ENCODE results near the gene FAM118A. TPM values are rescaled to one million over a fixed set of nuclear protein-coding genes. Genes with fewer than 3 reads are reported as not detected.

The FAM118A gene
- total and polyA plus RNA-seq, 2 experiments from 2014 or later: 11.9 to 20.3 TPM

DNA sequence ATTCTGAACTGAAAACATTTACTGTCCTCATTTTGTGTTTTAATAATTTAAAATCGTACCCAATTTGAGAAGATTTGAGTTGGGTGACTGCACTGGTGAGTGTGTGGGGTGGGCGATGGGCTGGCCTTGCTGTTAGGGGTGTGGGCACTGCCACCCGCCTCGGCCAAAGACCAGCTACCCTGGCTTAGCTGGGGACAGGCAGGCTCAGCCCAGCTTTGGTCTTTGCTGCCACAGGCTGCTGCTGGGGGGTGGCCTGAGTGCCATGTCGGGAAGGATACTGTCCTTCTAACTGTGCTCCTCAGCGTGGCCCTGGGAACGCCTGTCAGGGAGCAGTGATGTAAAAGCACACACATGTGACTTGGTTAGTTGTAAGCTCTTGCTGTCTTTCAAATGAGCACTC, 22.3 kb downstream of the FAM118A start (continued):
- no peak for TF ChIP-seq JUNB (IDR thresholded peaks at IDR 0.05; ENCODE audit: unreplicated experiment)

DNA sequence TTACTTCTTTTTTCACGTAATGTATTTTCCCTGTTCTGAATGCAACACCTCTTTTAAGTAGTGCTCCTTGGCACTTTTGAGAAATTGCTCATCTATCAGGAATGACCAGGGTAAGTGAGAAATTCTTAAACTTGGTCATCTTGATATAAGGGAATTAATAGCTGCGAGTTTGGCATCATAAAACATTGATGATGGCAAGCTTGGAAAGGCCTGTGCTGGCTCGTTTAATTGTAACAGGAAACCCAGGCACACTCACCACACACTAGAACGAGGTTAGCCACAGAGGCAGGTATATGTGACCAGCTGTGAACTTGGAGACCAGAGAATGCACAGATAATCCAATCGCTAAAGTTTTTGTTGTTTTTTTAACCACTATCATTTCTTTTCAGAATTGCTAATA, 24.3 kb downstream of the FAM118A start:
- no peak for ATAC-seq
- Mint-ChIP-seq H3K27ac (no peak overlapping the region), H3K27me3 (ENCODE audit: insufficient read depth, low read depth, poor library complexity) (peaks cover 3% of the 10 kb centered on the region), H3K36me3 (ENCODE audit: low read depth) (peaks cover 26% of the 10 kb centered on the region), H3K4me1 (no peaks in the 10 kb centered on the region), H3K9me3 (no peaks in the 10 kb centered on the region), H3K4me3 (no peak overlapping the region)
- Histone ChIP-seq H3K4me3 (no peak overlapping the region), H3F3A (replicated peaks; ENCODE audit: low read depth) (no peaks in the 10 kb centered on the region), H3K9me2 (ENCODE audit: insufficient read depth) (no peaks in the 10 kb centered on the region), H3K4me1 (ENCODE audit: insufficient read depth) (no peaks in the 10 kb centered on the region), H3K79me2 (replicated peaks; ENCODE audit: insufficient read depth) (no peaks in the 10 kb centered on the region), H4K20me1 (replicated peaks; ENCODE audit: insufficient read depth) (peaks cover 3% of the 10 kb centered on the region; the same call in 1 of the 2 replicates), H2AFZ (no peak overlapping the region), H3K27me3 (ENCODE audit: insufficient read depth) (no peaks in the 10 kb centered on the region), H3K27ac (ENCODE audit: low read depth) (no peak overlapping the region), H3K36me3 (ENCODE audit: insufficient read depth) (peaks cover 12% of the 10 kb centered on the region), H3K4me2 (no peak overlapping the region)
- DNase-seq (ENCODE audit: low spot score): no peak
- no peak for TF ChIP-seq JUNB (IDR thresholded peaks at IDR 0.05; ENCODE audit: unreplicated experiment)

DNA sequence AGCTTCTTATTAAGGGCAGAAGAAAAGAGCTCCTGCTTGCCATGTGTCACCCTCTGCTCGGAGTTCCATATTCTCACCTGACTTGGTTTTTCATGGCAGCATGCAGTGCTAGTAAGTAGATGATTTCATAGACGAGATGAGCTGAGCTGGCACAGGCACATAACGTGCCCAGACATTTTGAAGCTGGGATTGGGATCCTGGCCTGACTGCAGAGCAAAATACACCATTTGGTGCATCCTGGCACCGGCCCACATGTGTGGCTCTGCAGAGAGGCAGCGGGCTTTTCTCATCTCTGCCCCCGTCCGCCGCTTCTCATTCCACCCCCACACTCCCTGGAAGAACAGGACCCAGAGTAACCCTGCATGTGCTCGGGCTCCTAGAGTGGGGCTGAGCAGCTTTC, 24.8 kb downstream of the FAM118A start:
- ATAC-seq: no peak; the same call in 2 of the 3 replicates
- no peak for DNase-seq (ENCODE audit: low spot score)
- no peaks in the 10 kb centered on the region for H3K79me2 ChIP-seq (replicated peaks; ENCODE audit: insufficient read depth)
- no peaks in the 10 kb centered on the region for H3K4me1 ChIP-seq (ENCODE audit: insufficient read depth)
- H3K27ac Mint-ChIP-seq: no peak overlapping the region
- H3K4me3 Mint-ChIP-seq: no peak overlapping the region
- H4K20me1 ChIP-seq (replicated peaks; ENCODE audit: insufficient read depth): peaks cover 3% of the 10 kb centered on the region; the same call in 1 of the 2 replicates
- no peaks in the 10 kb centered on the region for H3K9me2 ChIP-seq (ENCODE audit: insufficient read depth)
- no peaks in the 10 kb centered on the region for H3F3A ChIP-seq (replicated peaks; ENCODE audit: low read depth)
- H2AFZ ChIP-seq: no peak overlapping the region
- no peak overlapping the region for H3K4me2 ChIP-seq
- H3K27me3 Mint-ChIP-seq (ENCODE audit: insufficient read depth, low read depth, poor library complexity): peaks cover 3% of the 10 kb centered on the region
- H3K36me3 ChIP-seq (ENCODE audit: insufficient read depth): peaks cover 16% of the 10 kb centered on the region
- no peak overlapping the region for H3K4me3 ChIP-seq
- no peaks in the 10 kb centered on the region for H3K27me3 ChIP-seq (ENCODE audit: insufficient read depth)
- H3K27ac ChIP-seq (ENCODE audit: low read depth): 0 out of 2 replicates have a peak overlapping the region, but pooled peaks have one; percentile 26
- peaks cover 28% of the 10 kb centered on the region for H3K36me3 Mint-ChIP-seq (ENCODE audit: low read depth)
- no peaks in the 10 kb centered on the region for H3K4me1 Mint-ChIP-seq
- no peaks in the 10 kb centered on the region for H3K9me3 Mint-ChIP-seq
- TF ChIP-seq, protein P1, sequence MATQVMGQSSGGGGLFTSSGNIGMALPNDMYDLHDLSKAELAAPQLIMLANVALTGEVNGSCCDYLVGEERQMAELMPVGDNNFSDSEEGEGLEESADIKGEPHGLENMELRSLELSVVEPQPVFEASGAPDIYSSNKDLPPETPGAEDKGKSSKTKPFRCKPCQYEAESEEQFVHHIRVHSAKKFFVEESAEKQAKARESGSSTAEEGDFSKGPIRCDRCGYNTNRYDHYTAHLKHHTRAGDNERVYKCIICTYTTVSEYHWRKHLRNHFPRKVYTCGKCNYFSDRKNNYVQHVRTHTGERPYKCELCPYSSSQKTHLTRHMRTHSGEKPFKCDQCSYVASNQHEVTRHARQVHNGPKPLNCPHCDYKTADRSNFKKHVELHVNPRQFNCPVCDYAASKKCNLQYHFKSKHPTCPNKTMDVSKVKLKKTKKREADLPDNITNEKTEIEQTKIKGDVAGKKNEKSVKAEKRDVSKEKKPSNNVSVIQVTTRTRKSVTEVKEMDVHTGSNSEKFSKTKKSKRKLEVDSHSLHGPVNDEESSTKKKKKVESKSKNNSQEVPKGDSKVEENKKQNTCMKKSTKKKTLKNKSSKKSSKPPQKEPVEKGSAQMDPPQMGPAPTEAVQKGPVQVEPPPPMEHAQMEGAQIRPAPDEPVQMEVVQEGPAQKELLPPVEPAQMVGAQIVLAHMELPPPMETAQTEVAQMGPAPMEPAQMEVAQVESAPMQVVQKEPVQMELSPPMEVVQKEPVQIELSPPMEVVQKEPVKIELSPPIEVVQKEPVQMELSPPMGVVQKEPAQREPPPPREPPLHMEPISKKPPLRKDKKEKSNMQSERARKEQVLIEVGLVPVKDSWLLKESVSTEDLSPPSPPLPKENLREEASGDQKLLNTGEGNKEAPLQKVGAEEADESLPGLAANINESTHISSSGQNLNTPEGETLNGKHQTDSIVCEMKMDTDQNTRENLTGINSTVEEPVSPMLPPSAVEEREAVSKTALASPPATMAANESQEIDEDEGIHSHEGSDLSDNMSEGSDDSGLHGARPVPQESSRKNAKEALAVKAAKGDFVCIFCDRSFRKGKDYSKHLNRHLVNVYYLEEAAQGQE (IDR thresholded peaks at IDR 0.05; ENCODE audit: unreplicated experiment): no peak
- TF ChIP-seq, protein P2, sequence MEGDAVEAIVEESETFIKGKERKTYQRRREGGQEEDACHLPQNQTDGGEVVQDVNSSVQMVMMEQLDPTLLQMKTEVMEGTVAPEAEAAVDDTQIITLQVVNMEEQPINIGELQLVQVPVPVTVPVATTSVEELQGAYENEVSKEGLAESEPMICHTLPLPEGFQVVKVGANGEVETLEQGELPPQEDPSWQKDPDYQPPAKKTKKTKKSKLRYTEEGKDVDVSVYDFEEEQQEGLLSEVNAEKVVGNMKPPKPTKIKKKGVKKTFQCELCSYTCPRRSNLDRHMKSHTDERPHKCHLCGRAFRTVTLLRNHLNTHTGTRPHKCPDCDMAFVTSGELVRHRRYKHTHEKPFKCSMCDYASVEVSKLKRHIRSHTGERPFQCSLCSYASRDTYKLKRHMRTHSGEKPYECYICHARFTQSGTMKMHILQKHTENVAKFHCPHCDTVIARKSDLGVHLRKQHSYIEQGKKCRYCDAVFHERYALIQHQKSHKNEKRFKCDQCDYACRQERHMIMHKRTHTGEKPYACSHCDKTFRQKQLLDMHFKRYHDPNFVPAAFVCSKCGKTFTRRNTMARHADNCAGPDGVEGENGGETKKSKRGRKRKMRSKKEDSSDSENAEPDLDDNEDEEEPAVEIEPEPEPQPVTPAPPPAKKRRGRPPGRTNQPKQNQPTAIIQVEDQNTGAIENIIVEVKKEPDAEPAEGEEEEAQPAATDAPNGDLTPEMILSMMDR (conservative IDR thresholded peaks at IDR 0.05; ENCODE audit: low read depth in 2 of 2): no peak
- no peak for TF ChIP-seq ZNF331 (CRISPR knock-in tag; IDR thresholded peaks at IDR 0.05; ENCODE audit: low read depth)
- TF ChIP-seq EZH2phosphoT487 (IDR thresholded peaks at IDR 0.05; ENCODE audit: unreplicated experiment): no peak
- no peak for TF ChIP-seq JUNB (IDR thresholded peaks at IDR 0.05; ENCODE audit: unreplicated experiment)
- TF ChIP-seq NANOG (IDR thresholded peaks at IDR 0.05; ENCODE audit: borderline replicate concordance): no peak
- TF ChIP-seq ZNF114 (CRISPR knock-in tag; IDR thresholded peaks at IDR 0.05): no peak
- TF ChIP-seq, protein P3, sequence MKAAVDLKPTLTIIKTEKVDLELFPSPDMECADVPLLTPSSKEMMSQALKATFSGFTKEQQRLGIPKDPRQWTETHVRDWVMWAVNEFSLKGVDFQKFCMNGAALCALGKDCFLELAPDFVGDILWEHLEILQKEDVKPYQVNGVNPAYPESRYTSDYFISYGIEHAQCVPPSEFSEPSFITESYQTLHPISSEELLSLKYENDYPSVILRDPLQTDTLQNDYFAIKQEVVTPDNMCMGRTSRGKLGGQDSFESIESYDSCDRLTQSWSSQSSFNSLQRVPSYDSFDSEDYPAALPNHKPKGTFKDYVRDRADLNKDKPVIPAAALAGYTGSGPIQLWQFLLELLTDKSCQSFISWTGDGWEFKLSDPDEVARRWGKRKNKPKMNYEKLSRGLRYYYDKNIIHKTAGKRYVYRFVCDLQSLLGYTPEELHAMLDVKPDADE (IDR thresholded peaks at IDR 0.05): no peak
- TF ChIP-seq STAT1 (IDR thresholded peaks at IDR 0.05; ENCODE audit: unreplicated experiment): no peak
- no peak for TF ChIP-seq EZH2 (IDR thresholded peaks at IDR 0.05; ENCODE audit: low read depth, unreplicated experiment)
- TF ChIP-seq CREB1 (CRISPR knock-in tag; IDR thresholded peaks at IDR 0.05; ENCODE audit: low read depth): no peak
- TF ChIP-seq POLR2AphosphoS5 (IDR thresholded peaks at IDR 0.05; ENCODE audit: low read depth): no peak
